GM19328 (cell line): ENCODE measurements around the gene MTERF1.
"Not testable (repeated sequence)": the region's sequence is repeated elsewhere in the genome, so short reads cannot be mapped to it uniquely, and the experiment has no call there.

Experiments used
- ATAC-seq: cut with Tn5 transposase; IDR thresholded peaks from one replicate; pipeline ENCODE4 v1.9.1; 2021; ENCODE audit warnings: mild to moderate bottlenecking, moderate library complexity; ENCODE audit not compliant: unreplicated experiment

The MTERF1 gene

GRCh38 chr7:91887336-91888213 lies 7.1 kb upstream of the MTERF1 start:
- ATAC-seq: not testable (repeated sequence)

DNA sequence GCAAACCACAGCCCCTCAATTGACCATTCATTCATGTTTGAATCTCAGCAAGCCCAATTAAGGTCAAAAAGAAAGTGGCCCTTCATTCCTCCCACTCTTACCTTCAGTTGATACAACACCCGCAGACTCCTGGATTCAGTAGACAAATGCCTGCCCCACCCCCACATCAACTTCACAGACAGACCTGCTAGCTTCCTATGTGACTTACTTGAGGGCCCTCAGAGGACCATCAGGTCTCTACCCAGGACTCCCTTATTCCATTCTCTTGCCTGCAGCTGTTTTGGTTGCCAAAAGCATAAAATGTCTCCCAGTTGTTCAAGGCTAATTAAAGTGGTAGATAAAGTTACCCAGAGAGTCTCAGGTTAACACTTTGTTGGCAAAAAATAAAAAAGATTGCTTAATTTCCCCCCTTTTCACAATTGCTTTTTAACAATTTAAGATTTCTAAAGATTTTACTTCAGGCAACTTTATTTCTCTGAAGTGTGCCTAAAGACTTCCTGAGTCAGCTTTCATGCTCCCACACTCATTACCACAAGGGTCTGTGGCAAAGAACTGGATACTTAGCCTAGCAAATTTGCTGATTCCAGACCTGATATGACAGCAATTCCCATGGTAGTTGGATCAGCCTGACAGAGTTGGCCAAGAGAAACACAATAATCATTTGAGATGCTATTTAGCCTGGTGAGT lies 3.3 kb upstream of the MTERF1 start:
- ATAC-seq: no peak

DNA sequence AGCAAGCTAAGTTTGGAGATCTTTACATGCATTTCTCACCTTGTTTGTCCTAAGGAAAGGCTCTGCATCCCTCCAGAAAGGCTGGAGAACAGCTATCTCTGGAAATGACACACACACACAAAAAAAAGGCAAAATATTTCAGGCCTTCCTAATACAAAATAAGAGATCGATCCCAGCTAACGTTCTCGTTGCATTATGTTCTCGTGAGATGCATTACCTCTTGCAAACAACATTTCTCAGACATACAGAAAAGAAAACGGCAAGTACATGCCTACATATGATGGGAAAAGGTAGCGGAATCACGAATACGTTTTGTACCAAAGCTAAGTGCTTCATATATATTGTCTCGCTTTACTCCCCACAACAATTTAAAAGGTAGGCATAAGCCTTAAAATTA lies 488 bp downstream of the MTERF1 start:
- ATAC-seq: peak; percentile 13

DNA sequence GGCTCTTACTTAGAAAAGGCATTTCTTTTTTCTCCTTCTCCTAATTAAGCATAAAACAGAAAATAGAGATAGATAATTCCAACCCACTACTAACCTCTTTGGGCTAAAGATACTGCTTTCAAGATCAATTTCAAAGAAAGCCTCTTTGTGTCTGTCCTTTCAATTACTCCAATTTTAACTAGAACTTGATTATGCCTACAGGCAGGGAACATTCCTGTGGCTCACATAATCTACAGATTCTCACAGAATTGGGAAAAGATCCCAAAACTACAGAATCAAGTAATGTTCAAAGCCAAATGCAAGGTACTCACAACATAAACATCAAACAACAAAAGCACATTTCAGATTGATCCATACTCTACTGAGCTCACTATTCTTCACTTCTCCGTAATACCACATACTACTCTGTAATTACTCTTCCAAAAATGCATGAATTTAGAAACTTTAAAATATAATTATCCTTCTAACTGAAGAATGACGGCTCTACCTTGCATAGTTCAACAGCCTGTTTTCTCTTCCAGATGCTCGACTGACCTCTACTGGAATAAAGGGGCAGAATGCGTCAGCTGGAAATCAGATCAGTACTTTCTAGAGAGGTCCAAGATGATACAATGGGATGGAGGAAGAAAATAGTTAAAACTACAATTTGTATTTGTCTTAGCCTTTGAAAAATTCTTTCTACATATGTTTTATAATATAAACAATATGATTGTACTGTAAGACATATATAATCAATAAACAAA lies 3.9 kb downstream of the MTERF1 start:
- ATAC-seq: no peak

- no peak for ATAC-seq
Measured at GRCh38 chr7:91875851-91876250, 4.7 kb downstream of the MTERF1 start.

DNA sequence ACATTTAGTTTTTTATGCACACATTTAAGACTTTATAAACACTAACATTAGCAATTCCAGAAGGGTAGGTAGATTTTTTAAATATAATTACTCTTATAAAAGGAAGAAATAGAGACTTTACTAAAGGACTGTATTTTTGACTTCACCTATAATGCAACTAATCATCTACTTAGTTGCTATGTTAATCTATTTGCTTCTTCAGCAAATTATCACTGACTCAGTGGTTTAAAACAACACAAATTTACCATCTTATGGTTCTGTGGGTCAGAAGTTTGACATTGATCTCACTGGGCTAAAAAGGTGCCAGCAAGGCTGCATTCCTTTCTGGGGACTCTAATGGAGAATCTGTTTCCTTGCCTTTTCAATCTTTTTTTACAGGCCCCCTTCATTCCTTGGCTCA lies 7.6 kb downstream of the MTERF1 start:
- ATAC-seq: no peak

DNA sequence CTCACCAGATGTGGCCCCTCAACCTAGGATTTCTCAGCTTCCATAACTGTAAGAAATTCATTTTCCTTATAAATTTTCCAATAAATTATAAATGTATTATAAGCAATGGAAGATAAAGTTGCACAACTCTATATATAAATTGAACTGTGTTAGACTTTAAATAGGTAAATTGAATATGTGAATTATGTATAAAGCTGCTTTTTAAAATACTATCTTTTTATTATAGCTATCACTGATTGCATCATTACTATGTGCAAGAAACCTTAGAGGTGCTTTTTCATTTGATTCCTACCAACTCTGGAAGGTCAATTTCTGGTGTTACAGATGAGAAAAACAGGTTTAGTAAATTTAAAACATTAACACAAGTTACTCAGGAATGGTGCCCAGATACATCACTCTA lies 8.4 kb downstream of the MTERF1 start:
- ATAC-seq: no peak

DNA sequence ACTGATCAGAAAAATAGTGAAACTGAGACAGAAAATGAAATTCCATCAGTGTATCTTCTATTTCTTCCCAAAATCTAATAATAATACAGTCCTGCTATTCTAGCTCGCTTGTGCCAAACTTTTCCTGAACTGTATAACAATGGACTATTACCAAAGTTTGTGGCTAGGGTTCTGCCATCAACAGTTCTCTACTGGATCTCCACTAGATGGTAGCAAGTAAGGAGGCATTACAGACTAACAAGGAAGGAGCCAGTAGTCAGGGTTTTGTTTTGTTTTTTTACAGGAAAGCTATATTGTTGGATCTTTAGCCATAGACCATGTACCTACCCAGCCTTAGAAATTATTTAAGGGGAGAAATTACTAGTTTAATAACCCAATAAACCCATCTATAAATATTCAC lies 10.8 kb downstream of the MTERF1 start:
- ATAC-seq: no peak

- ATAC-seq: no peak
Measured at GRCh38 chr7:91866599-91867148, 13.8 kb downstream of the MTERF1 start.

DNA sequence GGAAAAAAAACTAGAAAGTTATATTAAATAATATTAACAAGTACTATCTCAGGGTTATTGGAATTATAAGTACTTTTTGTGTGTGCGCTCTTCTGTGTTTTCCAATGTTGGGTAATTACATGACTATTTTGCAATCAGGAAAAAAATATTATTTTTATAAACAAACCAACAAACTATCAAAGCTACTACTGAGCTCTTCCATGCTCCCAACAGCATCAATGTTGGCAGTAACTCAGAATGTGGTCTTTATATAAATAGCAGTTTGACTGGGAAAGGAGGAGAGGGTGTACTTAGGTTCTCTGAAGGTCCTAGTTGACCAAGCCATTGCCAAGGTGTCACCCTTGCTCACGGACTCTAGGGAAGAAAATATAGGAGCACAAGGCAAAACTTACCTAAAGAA lies 15.0 kb downstream of the MTERF1 start:
- no peak for ATAC-seq

GRCh38 chr7:91864604-91865003 lies 15.9 kb downstream of the MTERF1 start:
- ATAC-seq: not testable (repeated sequence)

DNA sequence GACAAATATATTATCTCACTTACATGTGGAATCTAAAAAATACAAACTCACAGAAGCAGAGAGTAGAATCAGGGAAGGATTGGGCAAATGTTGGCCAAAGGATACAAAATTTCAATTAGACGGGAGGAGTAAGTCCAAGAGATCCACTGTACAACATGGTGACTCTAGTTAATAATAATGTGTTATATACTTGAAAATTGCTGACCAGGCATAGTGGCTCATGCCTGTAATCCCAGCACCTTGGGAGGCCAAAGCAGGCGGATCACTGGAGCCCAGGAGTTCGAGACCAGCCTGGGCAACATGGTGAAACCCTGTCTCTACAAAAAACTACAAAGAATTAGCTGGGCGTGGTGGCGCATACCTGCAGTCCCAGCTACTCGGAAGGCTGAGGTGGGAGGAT lies 16.4 kb downstream of the MTERF1 start:
- no peak for ATAC-seq

GRCh38 chr7:91852263-91852741 lies 28.2 kb downstream of the MTERF1 start:
- ATAC-seq: no peak

- ATAC-seq: no peak
Measured at GRCh38 chr7:91850455-91850854, 30.0 kb downstream of the MTERF1 start.

DNA sequence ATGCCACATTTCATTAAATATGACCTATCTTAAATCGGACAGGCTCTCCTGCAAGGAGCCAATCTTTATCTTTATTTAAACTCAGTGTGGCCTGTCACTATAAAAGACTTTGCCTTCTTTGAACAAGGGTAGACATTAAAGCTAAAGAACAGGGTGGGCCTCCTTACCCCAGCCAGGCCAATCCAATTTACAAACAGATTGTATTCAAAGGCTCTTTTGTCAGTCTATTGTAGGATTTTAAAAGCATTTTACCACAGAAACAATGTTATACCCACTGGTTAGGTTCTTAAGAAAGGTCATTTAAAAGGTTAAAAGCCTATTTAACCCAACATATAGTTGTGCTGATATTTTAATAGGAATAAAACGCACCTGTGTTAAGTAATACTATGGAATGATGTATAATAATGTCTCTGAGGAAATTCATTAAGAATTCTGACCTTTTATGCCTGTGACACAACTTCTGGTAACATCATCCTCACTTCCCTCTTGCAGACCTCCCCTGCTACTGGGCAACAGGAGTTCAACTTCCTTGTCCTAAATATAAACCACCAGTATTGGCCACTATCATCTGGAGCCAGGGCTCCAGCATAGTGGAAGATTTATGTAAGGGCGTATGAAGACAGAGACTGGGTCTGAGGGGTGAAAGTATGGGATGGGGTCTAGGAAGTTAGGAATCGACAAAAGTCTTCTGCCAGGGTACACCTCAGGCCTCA lies 32.5 kb downstream of the MTERF1 start:
- ATAC-seq: no peak

DNA sequence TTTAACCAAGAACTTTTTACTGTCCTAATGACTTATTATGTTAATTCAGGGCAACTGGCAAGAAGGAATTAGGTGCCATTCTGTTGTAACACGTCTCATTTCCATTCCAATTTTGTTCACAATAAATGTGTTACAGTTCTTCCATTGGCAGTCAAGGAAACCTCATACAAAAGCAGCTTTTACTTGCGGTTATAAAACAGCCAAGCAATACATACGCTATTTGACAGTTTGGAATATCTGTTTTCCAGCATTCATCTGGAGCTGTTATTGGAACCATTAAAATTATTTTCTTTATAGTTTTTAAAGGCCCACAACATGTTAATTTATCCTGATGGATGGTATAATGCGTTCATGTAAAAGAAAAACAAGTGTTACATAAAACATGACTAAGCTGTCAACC lies 33.3 kb downstream of the MTERF1 start:
- no peak for ATAC-seq

DNA sequence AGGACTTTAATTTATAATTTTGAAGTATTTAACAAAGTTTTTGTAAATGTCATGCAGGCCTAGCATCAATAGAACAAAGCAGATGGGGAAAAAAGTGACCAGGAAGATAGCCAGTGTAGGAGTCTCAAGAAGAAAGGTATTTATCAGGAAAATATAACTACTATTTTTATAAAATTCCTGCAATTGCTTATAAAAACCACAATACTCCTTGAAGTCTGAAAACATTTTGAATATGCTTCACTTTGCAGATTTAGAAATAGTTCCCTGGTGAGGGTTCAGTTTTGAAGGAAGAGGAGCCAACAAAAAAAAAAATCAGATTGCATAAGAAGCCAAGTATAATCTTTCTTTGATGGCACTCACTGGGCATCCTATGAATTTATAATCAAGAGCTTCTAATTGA lies 34.1 kb downstream of the MTERF1 start:
- ATAC-seq: no peak

- ATAC-seq: peak; percentile 85
Measured at GRCh38 chr7:91843831-91844230, 36.7 kb downstream of the MTERF1 start.

DNA sequence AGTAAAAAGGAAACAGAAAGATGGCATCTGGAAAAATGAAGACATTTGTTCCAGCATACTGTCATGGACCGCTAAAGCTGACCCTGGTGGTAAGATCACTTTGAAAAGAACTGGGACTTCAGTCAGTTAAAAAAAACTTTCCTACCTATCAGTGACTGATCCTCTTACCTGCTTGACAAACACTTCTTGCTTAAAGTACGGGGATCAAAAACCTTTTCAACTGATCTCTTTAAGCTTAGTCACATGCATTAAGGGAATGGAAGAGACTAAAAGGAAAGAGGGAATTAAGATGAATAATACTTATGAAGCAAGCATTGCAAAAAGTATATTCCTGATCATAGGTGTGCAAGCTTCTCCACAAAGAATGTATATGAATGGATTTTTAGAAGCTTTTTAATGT lies 42.1 kb downstream of the MTERF1 start:
- ATAC-seq: no peak

DNA sequence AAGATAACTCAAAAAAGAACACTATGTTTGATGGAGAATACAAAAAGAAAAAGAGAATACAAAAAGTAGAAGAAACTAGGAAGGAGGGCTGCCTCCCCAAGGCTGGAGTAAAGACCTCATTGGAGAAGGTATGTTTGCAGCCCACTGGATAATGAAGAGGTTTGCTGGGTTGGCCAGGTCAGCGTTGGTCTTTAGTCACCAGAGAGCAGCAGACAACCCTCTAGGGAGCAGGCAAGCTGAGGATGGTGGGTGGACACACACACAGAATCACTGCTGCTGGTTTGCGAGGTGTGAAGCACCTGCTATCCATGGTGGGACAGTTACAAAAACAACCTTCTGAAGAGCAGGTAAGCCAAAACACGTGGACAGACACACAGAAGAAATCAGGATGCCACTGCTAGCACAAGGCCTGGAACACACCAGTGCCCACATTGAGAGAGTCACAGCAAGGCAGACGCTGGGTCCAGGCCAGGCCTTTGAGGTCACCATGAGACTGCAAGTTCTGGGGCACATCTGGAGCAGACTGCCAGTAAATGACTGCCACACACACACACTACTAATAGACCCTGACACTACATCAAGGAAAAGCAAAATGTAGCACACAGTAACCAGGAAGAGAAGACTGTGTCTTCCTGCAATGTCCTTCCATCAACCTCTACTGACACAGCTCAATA lies 43.0 kb downstream of the MTERF1 start:
- ATAC-seq: no peak
